ENCODE data around the gene MAP4K5. TPM values are rescaled to one million over a fixed set of nuclear protein-coding genes. Genes with fewer than 3 reads are reported as not detected.
"Not testable (repeated sequence)": the region's sequence is repeated elsewhere in the genome, so short reads cannot be mapped to it uniquely, and the experiment has no call there.

MAP4K5 gene
- total RNA-seq, 1 donor from 2014 or later, result 73.0 TPM

- Mint-ChIP-seq H3K4me3 (ENCODE audit: low read depth) (no peak overlapping the region), H3K9me3 (ENCODE audit: low read depth) (peaks cover 14% of the 10 kb centered on the region), H3K27ac (no peak overlapping the region), H3K4me1 (ENCODE audit: low read depth) (no peaks in the 10 kb centered on the region), H3K36me3 (ENCODE audit: insufficient read depth) (peaks cover 5% of the 10 kb centered on the region), H3K27me3 (peaks cover 5% of the 10 kb centered on the region)
- no peak for DNase-seq (ENCODE audit: low spot score, unreplicated experiment)
- TF ChIP-seq CTCF (IDR thresholded peaks at IDR 0.05; ENCODE audit: unreplicated experiment), result no peak
Measured at GRCh38 chr14:50541159-50541567, 8.8 kb upstream of the MAP4K5 start.

- no peak for DNase-seq (ENCODE audit: low spot score, unreplicated experiment)
- peaks cover 14% of the 10 kb centered on the region for H3K9me3 Mint-ChIP-seq (ENCODE audit: low read depth)
- peaks cover 5% of the 10 kb centered on the region for H3K36me3 Mint-ChIP-seq (ENCODE audit: insufficient read depth)
- no peak overlapping the region for H3K27ac Mint-ChIP-seq
- H3K27me3 Mint-ChIP-seq, result no peaks in the 10 kb centered on the region
- H3K4me3 Mint-ChIP-seq (ENCODE audit: low read depth), result no peak overlapping the region
- H3K4me1 Mint-ChIP-seq (ENCODE audit: low read depth), result no peaks in the 10 kb centered on the region
- TF ChIP-seq CTCF (IDR thresholded peaks at IDR 0.05; ENCODE audit: unreplicated experiment), result no peak
Measured at GRCh38 chr14:50539051-50539450, 6.7 kb upstream of the MAP4K5 start.

- peaks cover 14% of the 10 kb centered on the region for H3K9me3 Mint-ChIP-seq (ENCODE audit: low read depth)
- DNase-seq (ENCODE audit: low spot score, unreplicated experiment); H3K4me3 Mint-ChIP-seq (ENCODE audit: low read depth); H3K27ac Mint-ChIP-seq; H3K27me3 Mint-ChIP-seq; H3K4me1 Mint-ChIP-seq (ENCODE audit: low read depth); H3K36me3 Mint-ChIP-seq (ENCODE audit: insufficient read depth): not testable (repeated sequence)
Measured at GRCh38 chr14:50538034-50538433, 5.7 kb upstream of the MAP4K5 start.

GRCh38 chr14:50534997-50535396 lies 2.6 kb upstream of the MAP4K5 start:
- Mint-ChIP-seq H3K4me1 (ENCODE audit: low read depth) (peaks cover 17% of the 10 kb centered on the region), H3K36me3 (ENCODE audit: insufficient read depth) (peaks cover 5% of the 10 kb centered on the region), H3K4me3 (ENCODE audit: low read depth) (no peak overlapping the region), H3K27ac (no peak overlapping the region), H3K27me3 (no peaks in the 10 kb centered on the region), H3K9me3 (ENCODE audit: low read depth) (peaks cover 14% of the 10 kb centered on the region)
- no peak for DNase-seq (ENCODE audit: low spot score, unreplicated experiment)
- no peak for TF ChIP-seq CTCF (IDR thresholded peaks at IDR 0.05; ENCODE audit: unreplicated experiment)

- Mint-ChIP-seq H3K36me3 (ENCODE audit: insufficient read depth) (peaks cover 5% of the 10 kb centered on the region), H3K27me3 (no peaks in the 10 kb centered on the region), H3K4me3 (ENCODE audit: low read depth) (no peak overlapping the region), H3K4me1 (ENCODE audit: low read depth) (peaks cover 23% of the 10 kb centered on the region), H3K9me3 (ENCODE audit: low read depth) (peaks cover 14% of the 10 kb centered on the region), H3K27ac (no peak overlapping the region)
- no peak for DNase-seq (ENCODE audit: low spot score, unreplicated experiment)
- TF ChIP-seq CTCF (IDR thresholded peaks at IDR 0.05; ENCODE audit: unreplicated experiment), result no peak
Measured at GRCh38 chr14:50534416-50534815, 2.0 kb upstream of the MAP4K5 start.

GRCh38 chr14:50533806-50534205 lies 1.4 kb upstream of the MAP4K5 start:
- Mint-ChIP-seq H3K36me3 (ENCODE audit: insufficient read depth) (peaks cover 5% of the 10 kb centered on the region), H3K27me3 (no peaks in the 10 kb centered on the region), H3K27ac (no peak overlapping the region), H3K4me1 (ENCODE audit: low read depth) (peaks cover 24% of the 10 kb centered on the region), H3K9me3 (ENCODE audit: low read depth) (peaks cover 14% of the 10 kb centered on the region), H3K4me3 (ENCODE audit: low read depth) (no peak overlapping the region)
- TF ChIP-seq CTCF (IDR thresholded peaks at IDR 0.05; ENCODE audit: unreplicated experiment), result no peak
- no peak for DNase-seq (ENCODE audit: low spot score, unreplicated experiment)
